ENCODE measurements around the gene CNTNAP2.

CNTNAP2 gene

DNA sequence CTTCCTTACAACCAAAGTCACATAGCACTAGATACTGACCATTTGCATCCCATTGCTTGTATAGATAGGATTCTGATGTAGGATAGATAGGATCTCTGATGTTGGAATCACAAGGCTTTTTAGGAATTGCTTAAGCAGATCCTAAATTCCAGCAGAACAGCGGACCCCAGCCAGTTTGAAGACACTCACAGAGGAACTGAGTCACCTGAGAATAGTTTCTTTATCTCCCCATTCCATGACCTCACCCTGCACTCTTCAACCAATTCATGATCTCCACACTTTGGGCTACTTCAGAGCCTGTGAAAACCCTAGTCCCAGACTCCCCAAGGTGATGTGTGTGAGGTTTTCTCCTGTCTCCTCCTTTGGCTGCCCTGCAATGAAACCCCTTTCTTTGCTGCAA lies 179.4 kb downstream of the CNTNAP2 start:
- no peak for DNase-seq (ENCODE audit: low read depth)
- TF ChIP-seq, protein P1, sequence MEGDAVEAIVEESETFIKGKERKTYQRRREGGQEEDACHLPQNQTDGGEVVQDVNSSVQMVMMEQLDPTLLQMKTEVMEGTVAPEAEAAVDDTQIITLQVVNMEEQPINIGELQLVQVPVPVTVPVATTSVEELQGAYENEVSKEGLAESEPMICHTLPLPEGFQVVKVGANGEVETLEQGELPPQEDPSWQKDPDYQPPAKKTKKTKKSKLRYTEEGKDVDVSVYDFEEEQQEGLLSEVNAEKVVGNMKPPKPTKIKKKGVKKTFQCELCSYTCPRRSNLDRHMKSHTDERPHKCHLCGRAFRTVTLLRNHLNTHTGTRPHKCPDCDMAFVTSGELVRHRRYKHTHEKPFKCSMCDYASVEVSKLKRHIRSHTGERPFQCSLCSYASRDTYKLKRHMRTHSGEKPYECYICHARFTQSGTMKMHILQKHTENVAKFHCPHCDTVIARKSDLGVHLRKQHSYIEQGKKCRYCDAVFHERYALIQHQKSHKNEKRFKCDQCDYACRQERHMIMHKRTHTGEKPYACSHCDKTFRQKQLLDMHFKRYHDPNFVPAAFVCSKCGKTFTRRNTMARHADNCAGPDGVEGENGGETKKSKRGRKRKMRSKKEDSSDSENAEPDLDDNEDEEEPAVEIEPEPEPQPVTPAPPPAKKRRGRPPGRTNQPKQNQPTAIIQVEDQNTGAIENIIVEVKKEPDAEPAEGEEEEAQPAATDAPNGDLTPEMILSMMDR (conservative IDR thresholded peaks at IDR 0.05; ENCODE audit: control insufficient read depth, insufficient read depth, low read depth, low read length) = no peak
- H3K4me3 ChIP-seq (ENCODE audit: control insufficient read depth, low read depth, low read length) = no peak overlapping the region

DNA sequence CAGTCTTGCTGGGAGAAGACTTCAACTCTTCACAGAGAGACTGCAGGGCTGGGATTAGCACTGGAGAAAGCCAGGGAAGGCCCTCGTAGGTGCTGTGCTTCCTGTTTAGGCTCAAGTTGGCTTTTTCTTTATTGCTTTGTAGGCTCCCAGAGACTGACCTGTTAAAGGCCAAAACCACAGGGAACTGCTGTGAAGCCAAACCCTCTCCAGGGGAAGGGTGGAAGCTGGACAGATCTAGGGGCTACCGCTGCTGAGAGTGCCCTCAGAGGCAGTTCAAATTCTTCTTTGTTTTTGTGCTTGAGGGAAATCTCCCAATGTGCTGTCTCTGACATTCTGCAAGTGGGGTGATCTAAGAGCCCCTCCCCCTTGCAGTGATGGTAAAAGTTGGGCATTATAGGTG lies 198.4 kb downstream of the CNTNAP2 start:
- H3K4me3 ChIP-seq (ENCODE audit: control insufficient read depth, low read depth, low read length) = no peak overlapping the region
- no peak for DNase-seq (ENCODE audit: low read depth)
- TF ChIP-seq, protein P1 (conservative IDR thresholded peaks at IDR 0.05; ENCODE audit: control insufficient read depth, insufficient read depth, low read depth, low read length) = no peak

DNA sequence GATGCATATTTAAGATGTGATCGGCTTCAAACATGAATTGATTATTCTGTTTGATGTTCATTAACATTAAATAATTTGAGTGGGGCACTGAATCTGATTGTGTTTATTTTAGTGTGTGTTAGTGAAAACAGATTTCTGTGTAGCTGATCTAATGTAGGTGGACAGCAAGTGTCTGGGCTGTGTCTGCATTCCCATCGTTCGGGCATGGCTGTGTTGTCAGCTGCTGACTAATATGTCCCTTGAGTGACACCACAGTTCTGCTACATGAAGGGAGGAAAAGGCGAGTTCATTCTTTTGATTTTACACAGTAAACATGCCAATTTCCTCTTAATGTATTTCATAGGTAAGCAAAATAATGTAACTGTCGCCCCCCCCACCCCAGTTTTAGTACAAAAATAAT lies 203.0 kb downstream of the CNTNAP2 start:
- DNase-seq (ENCODE audit: low read depth) = no peak
- TF ChIP-seq, protein P1 (conservative IDR thresholded peaks at IDR 0.05; ENCODE audit: control insufficient read depth, insufficient read depth, low read depth, low read length) = no peak

GRCh38 chr7:146321301-146321700 lies 204.7 kb downstream of the CNTNAP2 start:
- H3K4me3 ChIP-seq (ENCODE audit: control insufficient read depth, low read depth, low read length) = no peak overlapping the region
- no peak for DNase-seq (ENCODE audit: low read depth)
- TF ChIP-seq, protein P1 (conservative IDR thresholded peaks at IDR 0.05; ENCODE audit: control insufficient read depth, insufficient read depth, low read depth, low read length) = no peak

More for the DNA sequence above, 203.0 kb downstream of the CNTNAP2 start:
- H3K4me3 ChIP-seq (ENCODE audit: control insufficient read depth, low read depth, low read length) = no peak overlapping the region

DNA sequence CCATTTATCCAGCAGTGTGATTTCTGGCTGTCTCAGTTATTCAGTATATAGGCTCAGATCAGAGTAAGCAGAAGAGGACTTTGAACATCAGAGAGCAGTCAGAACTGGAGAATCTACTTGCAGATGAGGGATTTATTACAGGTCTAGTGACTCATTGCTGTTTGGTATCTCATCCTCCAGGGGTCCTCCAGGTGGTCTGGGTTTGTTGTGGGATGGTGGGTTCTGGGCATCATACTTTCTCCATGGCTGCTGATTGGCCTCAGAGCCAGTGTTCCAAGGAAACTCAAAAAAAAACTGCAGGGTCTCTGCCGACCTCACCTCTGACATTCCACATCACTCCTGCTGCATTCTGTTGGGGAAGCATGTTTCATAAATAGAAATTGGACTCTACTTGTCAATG lies 214.8 kb downstream of the CNTNAP2 start:
- no peak overlapping the region for H3K4me3 ChIP-seq (ENCODE audit: control insufficient read depth, low read depth, low read length)
- DNase-seq (ENCODE audit: low read depth) = no peak
- TF ChIP-seq, protein P1 (conservative IDR thresholded peaks at IDR 0.05; ENCODE audit: control insufficient read depth, insufficient read depth, low read depth, low read length) = no peak

DNA sequence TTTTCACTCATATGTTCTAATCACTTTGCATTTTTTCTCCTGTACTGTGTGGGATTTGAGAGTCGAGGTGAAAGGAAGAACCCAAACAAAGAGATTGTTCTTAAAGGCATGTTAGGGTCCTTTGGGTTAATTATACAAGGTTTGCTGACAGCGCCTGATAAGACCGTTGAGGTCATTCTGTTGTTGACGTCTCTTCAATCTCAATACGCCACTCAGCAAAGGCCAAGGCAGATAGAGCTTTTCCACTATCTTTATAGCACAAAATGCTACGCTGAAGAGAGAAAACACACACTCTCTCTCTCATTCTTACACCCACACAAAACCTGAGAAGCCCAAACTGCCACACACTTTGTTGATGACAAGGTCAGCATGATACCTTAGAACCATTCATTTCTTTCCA lies 228.7 kb downstream of the CNTNAP2 start:
- no peak for DNase-seq (ENCODE audit: low read depth)
- TF ChIP-seq, protein P1 (conservative IDR thresholded peaks at IDR 0.05; ENCODE audit: control insufficient read depth, insufficient read depth, low read depth, low read length) = no peak
- H3K4me3 ChIP-seq (ENCODE audit: control insufficient read depth, low read depth, low read length) = no peak overlapping the region

DNA sequence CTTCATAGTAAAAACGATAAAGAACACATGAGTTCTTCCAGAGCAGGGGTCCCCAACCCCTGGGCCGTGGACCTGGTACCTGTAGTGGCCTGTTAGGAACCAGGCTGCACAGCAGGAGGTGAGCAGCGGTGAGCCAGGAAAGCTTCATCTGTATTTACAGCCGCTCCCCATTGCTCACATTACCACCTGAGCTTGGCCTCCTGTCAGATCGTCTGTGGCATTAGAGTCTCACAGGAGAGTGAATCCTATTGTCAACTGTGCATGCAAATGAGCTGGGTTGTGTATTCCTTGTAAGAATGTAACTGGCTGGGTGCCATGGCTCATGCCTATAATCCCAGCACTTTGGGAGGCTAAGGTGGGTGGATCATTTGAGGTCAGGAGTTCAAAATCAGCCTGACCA lies 229.5 kb downstream of the CNTNAP2 start:
- no peak overlapping the region for H3K4me3 ChIP-seq (ENCODE audit: control insufficient read depth, low read depth, low read length)
- TF ChIP-seq, protein P1 (conservative IDR thresholded peaks at IDR 0.05; ENCODE audit: control insufficient read depth, insufficient read depth, low read depth, low read length) = no peak
- no peak for DNase-seq (ENCODE audit: low read depth)

Measured in fibroblast of mammary gland (primary cell).